ENCODE measurements around the gene GLTPD2.

DNA sequence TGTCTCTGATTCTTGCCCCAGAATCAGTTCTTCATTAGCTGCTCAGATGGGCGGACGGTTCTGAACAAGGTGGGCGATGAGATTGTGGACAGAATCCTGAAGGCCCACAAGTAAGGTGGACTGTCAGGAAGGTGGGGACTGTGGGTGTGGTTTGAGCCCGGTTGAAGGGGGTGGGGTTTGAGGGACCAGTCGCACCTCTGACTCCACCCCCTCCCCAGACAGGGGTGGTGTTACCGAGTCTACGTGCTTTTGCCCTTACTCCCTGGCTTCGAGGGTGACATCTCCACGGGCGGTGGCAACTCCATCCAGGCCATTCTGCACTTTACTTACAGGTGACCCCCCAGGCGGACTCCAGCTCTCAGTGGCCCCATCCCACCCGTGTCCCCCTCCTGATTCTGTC lies 29.5 kb downstream of the GLTPD2 start:
- TF ChIP-seq EZH2phosphoT487 (IDR thresholded peaks at IDR 0.05; ENCODE audit: insufficient read depth, low read depth) = no peak
- no peak for TF ChIP-seq EZH2 (IDR thresholded peaks at IDR 0.05; ENCODE audit: insufficient read depth, poor library complexity, severe bottlenecking)

All from GM23248 (cell line).